ENCODE results near the gene WBP2.
"Not testable (repeated sequence)": the region's sequence is repeated elsewhere in the genome, so short reads cannot be mapped to it uniquely, and the experiment has no call there.

Gene WBP2

DNA sequence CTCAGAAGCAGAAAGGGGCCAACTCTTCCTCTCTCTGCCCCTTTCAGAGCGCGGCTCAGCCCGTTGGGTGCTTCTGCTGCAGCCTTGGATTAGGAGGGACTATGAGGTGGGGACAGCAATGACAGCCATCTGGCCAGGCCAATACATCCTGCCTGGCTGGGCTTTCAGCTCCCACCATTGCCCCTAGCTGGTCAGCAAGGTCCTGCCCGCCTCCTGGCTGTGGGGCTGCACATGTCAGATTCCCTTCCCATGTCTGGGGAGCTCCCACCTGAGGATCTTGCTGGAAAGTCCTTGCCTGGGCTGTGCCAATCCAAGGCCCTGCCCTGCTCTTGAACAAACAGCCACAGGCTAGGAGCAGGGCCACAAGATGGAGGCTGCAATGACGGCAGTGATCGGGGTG lies 33.3 kb upstream of the WBP2 start:
- no peak for DNase-seq

DNA sequence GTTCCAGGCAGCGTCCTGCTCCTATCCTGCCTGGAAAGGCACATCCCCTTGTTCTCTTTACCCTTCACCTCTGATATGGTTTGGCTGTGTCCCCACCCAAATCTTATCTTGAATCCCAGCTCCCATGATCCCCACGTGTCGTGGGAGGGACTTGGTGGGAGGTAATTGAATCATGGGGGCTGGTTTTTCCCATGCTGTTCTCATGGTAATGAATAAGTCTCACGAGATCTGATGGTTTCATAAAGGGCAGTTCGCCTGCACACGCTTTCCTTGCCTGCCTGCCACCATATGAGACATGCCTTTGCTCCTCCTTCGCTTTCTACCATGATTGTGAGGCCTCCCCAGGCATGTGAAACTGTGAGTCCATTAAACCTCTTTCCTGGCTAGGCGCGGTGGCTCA lies 30.7 kb upstream of the WBP2 start:
- not testable (repeated sequence) for DNase-seq

- no peak for DNase-seq
Observed at GRCh38 chr17:75885431-75885830, 30.3 kb upstream of the WBP2 start.

- no peak for DNase-seq
Observed at GRCh38 chr17:75881678-75882454, 26.7 kb upstream of the WBP2 start.

DNA sequence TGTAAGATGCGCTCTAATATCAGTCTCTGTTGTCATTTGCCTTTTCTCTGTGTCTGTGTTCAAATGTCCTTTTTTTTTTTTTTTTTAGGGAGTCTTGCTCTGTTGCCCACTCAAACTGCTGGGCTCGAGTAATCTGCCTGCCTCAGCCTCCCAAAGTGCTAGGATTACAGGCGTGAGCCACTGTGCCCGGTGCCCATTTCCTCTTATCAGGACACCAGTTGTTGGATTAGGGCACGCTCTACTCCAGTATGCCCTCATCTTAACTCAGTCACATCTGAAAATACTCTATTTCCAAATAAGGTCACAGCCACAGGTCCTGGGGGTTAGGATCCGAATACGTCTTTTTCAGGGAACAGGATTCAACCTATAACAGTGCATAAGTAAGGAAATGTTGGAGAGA lies 25.1 kb upstream of the WBP2 start:
- DNase-seq: no peak

DNA sequence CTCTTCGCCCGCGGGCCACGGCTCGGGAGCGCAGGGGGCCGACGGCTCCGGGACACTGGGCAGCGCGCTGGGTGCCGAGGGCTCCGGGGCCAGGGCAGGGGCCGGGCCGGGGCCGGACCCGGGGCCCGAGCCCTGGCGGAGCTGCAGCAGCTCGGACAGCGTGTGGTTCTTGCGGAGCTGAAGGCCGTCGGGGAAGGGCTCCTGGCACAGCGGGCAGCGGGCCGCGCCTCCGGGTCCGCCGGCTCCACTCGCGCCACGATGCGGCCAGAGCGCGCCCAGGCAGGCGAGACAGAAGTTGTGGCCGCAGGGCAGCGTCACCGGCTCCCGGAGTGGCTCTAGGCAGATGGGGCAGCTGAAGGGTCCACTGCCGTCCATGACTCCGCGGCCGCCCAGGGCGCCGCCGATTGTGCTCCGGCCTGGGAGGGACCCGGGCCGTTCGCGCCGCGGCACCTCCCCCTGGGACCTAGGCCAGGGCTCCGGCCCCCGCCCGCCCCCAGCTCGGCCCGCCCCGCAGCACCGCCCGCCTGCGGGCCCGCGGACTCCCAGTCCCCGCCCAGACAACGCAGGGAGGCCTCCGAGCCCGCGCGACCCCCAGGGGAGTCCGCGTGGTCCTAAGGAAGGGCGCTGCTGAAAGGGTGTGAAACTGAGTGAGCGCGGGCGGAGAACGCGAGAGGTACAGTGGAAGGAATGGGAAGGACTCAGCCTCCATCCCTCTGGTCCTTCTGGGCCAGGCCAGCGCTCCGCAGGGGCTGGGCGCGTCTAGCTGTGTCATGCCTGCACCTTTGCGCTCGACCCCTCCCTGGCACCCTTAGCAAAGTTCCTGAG lies 23.3 kb upstream of the WBP2 start, which contains the start of gene TRIM47:
Gene TRIM47, minus strand, starts transcription at position 408 of the 825 bp plus-strand sequence. Its CDS starts 33 bp downstream, at position 375.
- DNase-seq: peak; percentile 83

GRCh38 chr17:75877752-75878173 lies 22.6 kb upstream of the WBP2 start:
- peak; percentile 80 for DNase-seq

GRCh38 chr17:75876938-75877751 lies 22.0 kb upstream of the WBP2 start:
- DNase-seq: peak; percentile 98

DNA sequence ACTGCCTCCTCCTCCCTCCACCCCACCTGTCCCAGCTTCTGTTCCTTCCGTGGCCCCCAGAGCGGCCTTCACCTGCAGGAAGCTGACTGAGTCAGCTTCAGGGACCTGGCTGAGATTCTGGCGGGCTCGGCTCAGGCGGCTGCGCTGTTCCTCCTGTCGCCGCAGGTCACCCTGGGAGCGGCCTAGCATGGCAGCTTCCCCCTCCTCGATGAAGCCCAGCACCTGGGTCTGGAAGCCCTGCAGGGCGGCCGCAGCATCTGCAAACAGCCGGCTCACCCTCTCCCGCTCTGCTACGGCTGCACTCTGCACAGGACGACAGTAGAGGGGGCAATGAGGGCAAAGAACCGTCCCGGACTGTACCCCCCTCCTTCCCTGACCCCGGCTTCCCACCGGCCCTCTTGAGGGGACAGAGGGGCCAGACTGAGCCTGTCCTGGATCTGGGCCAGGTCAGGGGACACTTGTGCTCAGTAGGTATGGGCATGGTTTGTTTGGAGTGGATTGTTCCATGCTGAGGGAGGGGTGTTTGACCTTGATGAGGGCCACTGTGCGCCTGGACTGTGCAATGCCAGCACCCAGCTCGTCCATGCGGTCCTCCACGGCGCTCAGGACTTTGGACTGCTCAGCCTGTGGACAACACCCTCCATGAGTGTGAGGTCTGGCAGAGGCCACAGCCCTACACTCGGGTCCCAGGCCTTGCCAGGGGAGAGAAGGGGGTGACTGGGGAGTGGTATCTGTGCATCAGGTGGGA lies 21.2 kb upstream of the WBP2 start:
- DNase-seq: no peak

DNA sequence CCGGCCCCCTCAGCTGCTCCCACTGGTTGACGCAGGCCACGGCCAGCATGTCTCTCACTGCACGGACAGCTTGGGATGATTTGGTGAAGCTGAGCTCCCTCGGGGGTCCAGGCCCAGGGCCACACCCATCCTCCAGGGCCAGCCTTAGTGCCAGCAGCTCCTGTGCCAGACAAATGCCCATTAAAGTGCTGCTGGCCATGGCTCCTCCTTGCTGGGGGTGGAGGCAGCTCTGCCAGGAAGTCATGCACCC lies 20.7 kb upstream of the WBP2 start:
- DNase-seq: no peak

GRCh38 chr17:75875182-75875939 lies 20.2 kb upstream of the WBP2 start:
- no peak for DNase-seq

- no peak for DNase-seq
Observed at GRCh38 chr17:75874323-75875181, 19.4 kb upstream of the WBP2 start.

DNA sequence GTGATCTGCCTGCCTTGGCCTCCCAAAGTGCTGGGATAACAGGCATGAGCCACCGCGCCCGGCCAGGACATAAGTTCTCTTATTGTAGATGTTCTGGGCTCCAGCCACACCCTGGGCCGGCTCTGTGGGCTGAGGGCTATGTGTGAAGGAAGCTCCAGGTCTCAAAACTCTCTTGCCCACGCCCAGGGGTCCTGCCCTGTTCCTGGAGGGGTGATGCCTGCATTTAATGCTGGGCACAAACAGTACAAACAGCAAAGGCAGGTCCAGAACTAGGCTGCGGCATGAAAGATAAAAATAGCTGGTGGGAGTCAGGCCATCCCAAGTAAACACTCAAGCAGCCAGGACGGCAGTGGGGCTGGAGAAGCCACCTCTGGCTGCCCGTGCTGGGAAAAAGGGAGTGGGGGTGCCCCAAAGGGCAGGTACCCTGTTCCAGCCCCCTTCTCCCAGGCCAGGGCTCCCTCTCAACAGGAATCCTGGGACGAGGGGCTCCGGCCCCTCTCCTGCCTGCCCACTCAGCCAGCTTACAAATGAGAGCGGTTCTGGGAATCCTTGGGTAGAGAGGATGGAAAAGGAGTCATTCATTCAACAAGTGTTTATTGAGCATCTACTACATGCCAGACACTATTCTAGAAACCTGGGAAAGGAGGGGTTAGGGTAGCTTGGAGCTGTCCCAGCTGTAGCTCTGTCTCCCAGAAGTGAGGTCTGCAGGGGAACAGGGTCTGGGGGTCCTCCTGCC lies 18.6 kb upstream of the WBP2 start:
- DNase-seq: no peak

DNA sequence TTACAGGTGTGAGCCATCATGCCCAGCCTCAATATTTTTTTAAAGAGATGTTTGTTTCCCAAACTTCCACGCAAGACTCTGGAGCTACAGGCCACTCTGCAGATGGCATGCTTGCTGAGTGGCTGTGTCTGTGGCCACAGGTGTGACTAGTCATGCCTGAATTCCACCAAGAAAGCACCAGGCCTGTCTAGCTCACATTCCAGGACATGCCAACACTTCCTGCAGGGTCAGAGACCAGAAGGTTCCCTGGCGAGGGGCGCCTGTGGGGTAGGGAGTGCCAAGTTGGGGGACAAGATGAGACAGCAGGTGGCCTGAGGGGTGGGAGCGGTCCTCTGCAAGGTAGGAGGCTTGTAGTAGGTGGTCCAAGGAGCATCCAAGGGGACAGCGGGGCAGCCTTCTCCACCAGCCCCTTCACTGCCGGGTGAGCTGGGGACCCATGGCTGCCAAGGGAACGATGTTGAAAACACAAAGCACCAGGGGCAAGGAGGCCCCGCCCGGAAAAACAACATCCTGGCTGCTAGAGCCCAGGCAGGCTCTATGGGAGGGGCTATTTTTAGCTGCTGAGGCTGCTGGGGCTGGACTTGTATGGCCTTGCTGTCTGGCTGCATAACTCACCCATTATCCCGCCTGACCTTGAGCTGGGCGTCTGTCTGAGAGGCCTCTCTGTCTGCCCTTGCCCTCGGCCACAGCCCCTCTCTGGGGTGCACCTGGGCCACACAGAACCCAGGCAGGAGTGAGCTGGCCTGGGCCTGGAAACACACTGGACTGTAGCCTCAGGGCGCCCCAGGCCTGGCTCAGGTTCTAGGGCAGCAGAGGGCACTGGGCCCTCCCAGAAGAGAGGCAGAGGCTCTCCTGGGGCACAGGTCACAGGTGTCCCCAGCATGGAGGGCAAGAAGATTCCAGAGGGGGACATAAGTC lies 17.6 kb upstream of the WBP2 start:
- peak; percentile 87 for DNase-seq

DNA sequence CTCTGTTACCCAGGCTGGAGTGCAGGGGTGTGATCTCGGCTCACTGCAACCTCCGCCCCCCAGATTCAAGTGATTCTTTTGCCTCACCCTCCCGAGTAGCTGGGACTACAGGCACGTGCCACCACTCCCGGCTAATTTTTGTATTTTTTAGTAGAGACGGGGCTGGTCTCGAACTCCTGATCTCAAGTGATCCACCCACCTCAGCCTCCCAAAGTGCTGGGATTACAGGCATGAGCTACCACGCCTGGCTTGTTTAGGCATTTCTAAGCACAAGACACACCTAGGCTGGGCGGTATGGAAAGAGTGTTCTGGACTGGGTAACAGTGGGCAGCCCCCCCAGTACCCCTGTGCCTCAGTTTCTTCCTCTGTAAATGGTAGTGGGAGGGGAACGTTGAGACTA lies 15.1 kb upstream of the WBP2 start:
- DNase-seq: not testable (repeated sequence)

GRCh38 chr17:75869282-75870141 lies 14.4 kb upstream of the WBP2 start:
- DNase-seq: peak; percentile 81

- not testable (repeated sequence) for DNase-seq
Observed at GRCh38 chr17:75868730-75869281, 13.7 kb upstream of the WBP2 start.
